Erythroblast (primary cell): ENCODE results near the gene INO80.

Experiments
- DNase-seq, 2 experiments: peaks; one replicate each; lab custom pipeline; 2025; lab: John Stamatoyannopoulos, UW
- GATA1 ChIP-seq: IDR thresholded peaks from 2 replicates; pipeline ENCODE4 v1.6.1; 2011; ENCODE audit warnings: low read depth, mild to moderate bottlenecking, control low read depth, low read length, moderate library complexity
- POLR2A ChIP-seq: IDR thresholded peaks from 2 replicates; pipeline ENCODE4 v1.6.1; 2011; ENCODE audit warnings: mild to moderate bottlenecking, low read length

The INO80 gene

DNA sequence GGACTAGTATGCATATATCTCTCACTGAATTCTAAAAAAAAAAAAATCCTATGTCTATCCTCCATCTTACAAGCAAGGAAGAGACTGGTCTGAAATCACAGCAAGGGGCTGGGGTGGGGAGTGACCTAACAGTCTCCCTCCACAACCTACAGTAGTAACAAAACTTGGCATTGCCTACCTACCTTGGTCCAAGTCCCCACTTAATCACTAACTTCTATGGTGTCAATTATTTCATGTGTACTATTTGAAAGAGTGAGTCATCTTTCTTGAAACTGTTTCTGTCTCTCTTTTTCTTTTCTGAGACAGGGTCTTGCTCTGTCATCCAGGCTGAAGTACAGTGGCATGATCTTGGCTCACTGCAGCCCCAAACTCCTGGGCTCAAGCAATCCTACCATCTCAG, 126.0 kb downstream of the INO80 start:
- TF ChIP-seq GATA1 = no peak
- TF ChIP-seq POLR2A = no peak
- DNase-seq = no peak

DNA sequence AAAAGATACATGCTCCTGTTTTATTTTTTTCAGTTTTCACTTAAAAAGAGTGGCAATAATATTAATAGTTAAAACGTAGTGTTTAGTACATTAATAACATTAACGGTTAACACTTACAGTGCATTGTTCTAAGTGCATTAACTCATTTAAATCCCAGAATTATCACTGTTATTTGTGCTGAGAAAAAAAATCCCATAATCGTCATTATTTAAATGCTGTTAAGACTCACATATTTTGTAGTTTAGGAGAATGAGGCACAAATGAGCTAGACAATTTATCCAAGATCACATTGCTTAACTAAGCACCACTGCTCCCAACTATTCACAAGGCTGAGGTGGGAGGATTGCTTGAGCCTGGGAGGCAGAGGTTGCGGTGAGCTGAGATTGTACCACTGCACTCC, 127.9 kb downstream of the INO80 start:
- TF ChIP-seq GATA1 (no peak), POLR2A (no peak)
- no peak for DNase-seq

DNA sequence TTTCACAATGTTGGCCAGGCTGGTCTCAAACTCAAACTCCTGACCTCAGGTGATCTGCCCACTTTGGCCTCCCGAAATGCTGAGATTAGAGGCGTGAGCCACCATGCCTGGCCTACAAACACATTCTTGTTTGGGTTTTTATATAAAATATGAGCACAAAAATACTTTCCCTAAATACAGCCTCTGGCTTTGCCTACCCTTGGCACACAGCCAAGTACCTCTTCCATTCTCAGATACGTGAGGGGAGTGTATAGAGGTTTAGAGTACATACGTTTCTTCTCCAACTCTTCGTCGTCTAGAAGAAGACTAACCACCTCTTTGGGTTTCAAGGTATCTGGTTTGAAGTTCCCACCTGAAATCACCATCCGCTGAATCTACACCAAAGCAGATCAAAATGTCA, 129.3 kb downstream of the INO80 start:
- peak in 1 of 2 experiments; percentile 17 for DNase-seq
- TF ChIP-seq GATA1 = no peak
- no peak for TF ChIP-seq POLR2A

DNA sequence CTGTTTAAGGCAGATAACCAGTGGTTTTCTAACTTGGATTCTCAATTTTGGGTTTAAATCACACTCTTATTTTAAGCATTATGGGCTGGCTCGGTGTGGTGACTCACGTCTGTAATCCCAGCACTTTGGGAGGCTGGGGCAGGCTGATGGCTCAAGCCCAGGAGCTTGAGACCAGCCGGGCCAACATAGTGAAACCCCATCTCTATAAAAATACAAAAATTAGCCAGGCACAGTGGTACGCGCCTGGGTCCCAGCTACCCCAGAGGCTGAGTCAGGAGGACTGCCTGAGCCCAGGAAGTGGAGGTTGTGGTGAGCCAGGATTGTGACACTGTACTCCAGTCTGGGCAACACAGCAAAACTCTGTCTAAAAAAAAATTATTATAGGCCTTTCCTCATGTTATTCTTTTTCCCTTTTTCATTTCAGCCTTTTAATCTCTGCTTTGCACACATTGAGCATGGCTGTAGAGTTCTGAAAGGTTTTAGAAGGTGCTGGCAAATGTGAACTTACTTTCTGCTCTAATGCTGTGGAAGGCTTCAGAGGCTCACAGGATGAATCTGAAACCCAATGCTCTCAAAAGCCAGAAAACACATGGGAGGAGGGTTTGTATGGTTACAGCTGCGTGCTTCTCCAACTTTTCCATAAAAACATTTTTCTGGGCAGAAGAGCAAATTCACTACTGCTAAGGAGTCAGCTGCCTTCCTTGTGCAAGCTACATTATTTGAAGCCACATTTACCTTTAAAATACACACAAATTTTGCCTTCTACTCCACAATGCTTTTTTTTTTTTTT, 130.3 kb downstream of the INO80 start:
- TF ChIP-seq GATA1 (no peak), POLR2A (no peak)
- no peak for DNase-seq

DNA sequence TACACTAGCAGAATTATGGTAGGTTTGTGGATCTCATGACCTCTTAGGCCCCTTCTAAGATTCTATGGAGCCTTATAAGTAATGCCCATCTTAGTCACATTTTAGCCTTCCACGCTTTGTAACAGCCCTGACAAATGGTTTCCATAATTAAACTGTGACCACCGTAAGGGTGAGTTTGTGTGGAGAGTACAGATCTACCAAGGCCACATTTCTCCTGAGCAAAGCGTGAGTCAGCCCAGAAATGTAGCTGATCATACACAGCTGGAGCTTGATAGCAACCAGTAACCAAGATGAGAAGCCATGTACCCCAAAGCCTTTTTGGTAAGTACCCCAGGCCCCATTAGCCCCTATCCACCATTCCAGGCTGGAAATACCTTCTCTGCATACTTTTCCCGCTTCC, 131.1 kb downstream of the INO80 start:
- DNase-seq = no peak
- TF ChIP-seq GATA1 (no peak), POLR2A (no peak)

DNA sequence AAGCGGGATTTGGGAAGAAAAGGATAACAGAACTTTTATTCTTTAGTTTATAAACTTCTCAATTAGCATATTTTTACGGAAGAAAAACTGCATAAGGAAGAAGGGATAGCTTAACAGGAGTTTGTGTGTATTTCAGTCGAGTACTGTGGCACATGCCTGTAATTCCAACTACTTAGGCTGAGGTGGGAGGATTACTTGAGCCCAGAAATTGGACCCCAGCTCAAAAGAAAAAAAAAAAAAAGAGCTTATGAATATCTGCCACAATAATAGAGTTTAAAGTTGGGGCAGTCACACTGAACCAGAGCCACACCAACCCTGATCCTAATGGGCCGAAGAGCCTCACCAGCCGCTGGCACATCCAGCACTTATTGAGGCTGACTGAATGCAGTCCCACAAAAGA, 131.7 kb downstream of the INO80 start:
- TF ChIP-seq POLR2A = no peak
- no peak for TF ChIP-seq GATA1
- DNase-seq = no peak

DNA sequence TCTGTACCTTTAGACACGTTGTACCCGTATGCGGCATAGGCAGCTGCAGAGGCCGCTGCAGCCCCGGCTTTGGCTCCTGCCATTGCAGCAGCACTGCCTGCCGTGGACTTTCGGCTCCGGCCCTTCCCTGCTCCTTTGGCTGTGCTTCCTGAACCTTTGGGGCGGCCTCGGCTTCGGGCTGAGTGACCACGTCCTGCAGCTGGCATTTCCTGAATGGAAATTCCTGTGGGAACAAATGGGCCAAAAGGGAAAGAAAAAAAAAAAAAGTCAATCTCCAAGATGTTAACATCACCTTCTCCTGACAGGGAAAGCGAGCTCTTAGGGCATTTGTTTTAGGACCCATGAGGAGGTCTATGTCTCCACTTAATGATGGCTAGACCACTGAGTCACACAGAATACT, 133.2 kb downstream of the INO80 start:
- TF ChIP-seq GATA1 = no peak
- TF ChIP-seq POLR2A = no peak
- DNase-seq = no peak

DNA sequence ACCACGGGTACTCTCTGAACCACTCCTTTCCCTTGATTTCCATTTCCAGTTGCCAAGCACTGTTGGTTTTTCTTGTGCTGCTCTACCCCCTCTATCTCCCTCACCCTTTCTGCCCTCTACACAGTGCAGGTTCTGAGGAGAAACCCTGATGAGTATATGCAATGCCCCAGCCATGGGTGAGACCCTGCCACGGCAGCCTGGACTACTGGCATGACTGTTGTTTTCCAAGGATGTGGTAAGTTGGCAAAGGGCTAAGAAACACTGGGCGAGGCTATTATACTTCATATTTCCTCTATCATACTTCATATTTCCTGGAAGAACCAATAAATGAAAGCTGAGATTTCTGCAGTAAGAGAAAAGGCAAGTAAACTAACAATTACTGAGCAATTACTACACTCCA, 134.9 kb downstream of the INO80 start:
- TF ChIP-seq POLR2A (no peak), GATA1 (no peak)
- DNase-seq = no peak

DNA sequence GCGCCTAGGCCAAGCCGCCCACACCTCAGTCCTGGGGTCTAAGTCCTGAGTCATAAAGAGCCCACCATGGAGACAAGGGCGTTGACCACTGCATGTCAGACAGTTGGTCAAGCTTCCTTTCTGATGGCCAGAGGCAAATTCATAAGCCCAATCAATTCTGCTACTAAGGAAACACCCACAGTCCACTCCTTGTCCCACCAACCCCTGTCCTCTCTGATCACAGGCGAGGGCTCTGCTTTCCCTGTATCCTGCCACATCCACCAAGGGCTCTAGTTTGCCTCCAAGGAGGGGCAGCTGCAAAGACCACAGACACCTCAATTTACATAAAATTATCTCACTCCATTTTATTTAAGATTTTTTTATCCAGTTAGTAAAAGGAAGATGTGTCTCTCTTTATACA, 137.5 kb downstream of the INO80 start:
- DNase-seq = no peak
- TF ChIP-seq GATA1 (no peak), POLR2A (no peak)

DNA sequence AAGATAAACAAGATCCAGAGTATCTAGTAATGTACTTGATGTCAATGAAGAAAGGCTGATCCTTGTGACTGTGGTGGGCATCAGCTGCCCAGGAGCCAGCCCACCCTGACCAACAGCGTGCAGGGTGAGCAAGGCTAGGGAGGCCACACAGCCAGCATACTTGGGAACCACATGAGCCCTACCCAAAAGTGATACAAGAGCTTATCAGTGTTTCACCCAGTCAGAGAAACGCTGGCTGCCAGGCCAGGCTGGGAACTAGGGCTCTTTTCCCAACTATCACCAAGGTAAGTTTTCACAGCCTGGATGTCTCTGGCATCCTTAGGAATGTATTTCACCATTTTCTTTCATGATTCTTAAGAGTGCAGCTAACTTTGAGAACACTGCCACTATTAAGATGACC, 137.9 kb downstream of the INO80 start:
- no peak for TF ChIP-seq GATA1
- TF ChIP-seq POLR2A = no peak
- DNase-seq = no peak

DNA sequence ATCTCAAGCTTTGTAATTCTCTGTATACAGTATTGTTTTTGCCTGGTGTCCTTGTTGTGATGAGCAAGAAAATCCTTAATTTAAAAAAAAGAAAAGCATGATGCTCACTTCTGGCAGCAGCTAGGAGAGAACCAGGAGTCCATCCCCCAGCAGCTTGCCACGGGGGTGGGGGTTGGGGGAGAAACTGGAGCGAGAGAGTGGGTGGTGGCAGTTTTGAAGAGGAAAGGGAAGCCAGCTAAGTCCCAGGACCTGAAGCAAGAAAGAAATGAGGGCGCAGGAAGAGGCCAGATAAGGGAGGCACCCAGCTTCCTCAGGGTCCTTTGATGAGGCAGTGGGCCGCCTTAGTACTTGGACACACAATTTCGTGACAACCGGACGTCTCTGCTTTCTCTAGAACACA, 139.3 kb downstream of the INO80 start:
- TF ChIP-seq POLR2A (no peak), GATA1 (no peak)
- DNase-seq = no peak

DNA sequence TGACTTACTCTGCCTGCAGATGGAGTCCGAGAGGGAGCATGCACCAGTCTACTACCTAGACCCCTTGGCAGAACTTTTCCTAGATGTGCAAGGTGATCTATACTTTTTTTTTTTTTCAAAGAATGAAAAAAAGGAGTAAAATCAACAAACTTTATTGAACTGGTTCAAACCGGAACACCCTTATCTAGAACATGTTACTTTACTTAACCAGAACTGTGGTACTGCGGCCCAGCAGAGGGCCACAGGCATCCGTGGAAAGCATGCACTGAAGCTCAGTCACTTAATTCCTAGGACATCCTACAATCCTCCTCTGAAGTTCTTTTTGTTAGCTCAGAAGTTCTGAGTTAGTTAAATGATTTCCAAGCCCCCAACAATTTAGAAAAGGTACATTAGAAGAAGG, 141.2 kb downstream of the INO80 start:
- DNase-seq = no peak
- TF ChIP-seq POLR2A = no peak
- TF ChIP-seq GATA1 = no peak

DNA sequence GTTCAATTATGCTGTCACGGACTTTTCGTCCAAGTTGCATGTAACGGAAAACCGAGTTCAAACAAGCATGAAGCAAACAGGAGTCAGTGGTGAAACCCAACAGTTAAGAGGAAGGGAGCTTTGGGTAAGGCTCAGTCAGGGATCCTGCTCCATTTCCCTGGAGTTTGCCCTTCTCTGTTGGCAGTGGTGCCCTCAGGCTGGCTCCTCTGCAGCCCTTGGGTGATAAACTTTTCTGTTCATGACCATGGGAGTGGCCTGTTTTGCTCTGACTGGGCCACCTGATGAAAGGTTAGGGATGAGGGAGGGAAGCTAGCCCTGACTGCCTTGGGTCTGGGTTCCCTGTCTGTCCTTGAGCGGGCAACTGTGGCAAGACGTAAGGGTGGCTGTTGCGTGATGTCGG, 146.7 kb downstream of the INO80 start:
- DNase-seq = no peak
- TF ChIP-seq POLR2A (no peak), GATA1 (no peak)

DNA sequence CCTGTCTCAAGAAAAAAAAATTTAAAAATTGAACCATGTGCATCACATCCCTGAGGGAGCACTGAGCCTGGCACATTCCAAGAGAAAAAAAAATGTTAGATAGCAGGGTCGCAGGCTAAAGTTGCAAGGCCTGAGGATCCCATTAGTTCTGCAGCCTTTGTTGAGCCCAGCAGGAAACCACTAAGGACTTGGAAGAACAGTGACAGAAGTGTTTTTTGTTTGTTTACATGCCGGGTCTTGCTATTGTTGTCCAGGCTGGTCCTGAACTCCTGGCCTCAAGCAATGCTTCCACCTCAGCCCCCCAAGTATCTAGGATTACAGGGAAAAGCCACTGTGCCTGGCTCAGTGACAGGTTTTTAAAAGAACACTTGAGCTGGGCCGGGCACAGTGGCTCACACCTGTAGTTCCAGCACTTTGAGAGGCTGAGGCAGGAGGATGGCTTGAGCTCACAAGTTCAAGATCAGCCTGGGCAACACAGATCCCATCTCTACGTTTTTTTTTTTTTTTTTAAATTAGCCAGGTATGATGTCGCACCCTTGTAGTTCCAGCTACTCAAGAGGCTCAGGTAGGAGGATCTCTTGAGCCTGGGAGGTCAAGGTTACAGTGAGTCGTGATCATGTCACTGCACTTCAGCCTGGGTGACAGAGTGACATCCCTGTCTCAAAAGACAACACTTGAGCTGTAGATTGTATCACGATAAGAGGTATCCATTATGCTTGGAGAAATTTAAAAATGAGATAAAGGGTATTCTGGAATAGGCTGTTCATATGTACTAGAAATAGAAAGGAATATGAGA, 147.6 kb downstream of the INO80 start:
- TF ChIP-seq GATA1 (no peak), POLR2A (no peak)

More for the DNA sequence above, 147.6 kb downstream of the INO80 start:
- no peak for DNase-seq
